ENCODE results near the gene AIP. TPM values are rescaled to one million over a fixed set of nuclear protein-coding genes. Genes with fewer than 3 reads are reported as not detected.
"Not testable (repeated sequence)": the region's sequence is repeated elsewhere in the genome, so short reads cannot be mapped to it uniquely, and the experiment has no call there.

The AIP gene
- polyA plus RNA-seq, 3 donors = 61.9 to 72.1 (median 66.7) TPM

GRCh38 chr11:67445515-67445914 is 37.3 kb upstream of the AIP start:
- DNase-seq (ENCODE audit: low read depth in 3 of 3, low spot score in 2 of 3) = no peak

GRCh38 chr11:67448220-67448609 is 34.6 kb upstream of the AIP start:
- DNase-seq (ENCODE audit: low read depth in 3 of 3, low spot score in 2 of 3) = no peak

- DNase-seq (ENCODE audit: low read depth in 3 of 3, low spot score in 2 of 3) = no peak
These were observed 33.5 kb upstream of the AIP start for GRCh38 chr11:67449116-67449844.

GRCh38 chr11:67450796-67451657 is 31.8 kb upstream of the AIP start:
- no peak for DNase-seq (ENCODE audit: low read depth in 3 of 3, low spot score in 2 of 3)

- no peak for DNase-seq (ENCODE audit: low read depth in 3 of 3, low spot score in 2 of 3)
These were observed 31.2 kb upstream of the AIP start for GRCh38 chr11:67451658-67451976.

GRCh38 chr11:67452141-67452952 is 30.5 kb upstream of the AIP start, which contains the start of gene GPR152:
Gene GPR152, minus strand, starts transcription at chr11:67452729. Its CDS starts 5 bp downstream, at chr11:67452724.
- no peak for DNase-seq (ENCODE audit: low read depth in 3 of 3, low spot score in 2 of 3)

GRCh38 chr11:67453816-67454732 is 28.8 kb upstream of the AIP start:
- DNase-seq (ENCODE audit: low read depth in 3 of 3, low spot score in 2 of 3) = no peak

GRCh38 chr11:67455054-67455453 is 27.8 kb upstream of the AIP start, which contains the start of gene CABP4:
Gene CABP4, plus strand, starts transcription at chr11:67455354. Its CDS starts 70 bp downstream, at chr11:67455424.
- DNase-seq (ENCODE audit: low read depth in 3 of 3, low spot score in 2 of 3) = no peak

- DNase-seq (ENCODE audit: low read depth in 3 of 3, low spot score in 2 of 3) = no peak
These were observed 26.6 kb upstream of the AIP start for GRCh38 chr11:67456068-67456705.

- no peak for DNase-seq (ENCODE audit: low read depth in 3 of 3, low spot score in 2 of 3)
These were observed 25.4 kb upstream of the AIP start for GRCh38 chr11:67457453-67457852.

GRCh38 chr11:67458266-67458665 is 24.6 kb upstream of the AIP start:
- no peak for DNase-seq (ENCODE audit: low read depth in 3 of 3, low spot score in 2 of 3)

- no peak for DNase-seq (ENCODE audit: low read depth in 3 of 3, low spot score in 2 of 3)
These were observed 19.6 kb upstream of the AIP start for GRCh38 chr11:67463186-67463585.

- no peak for DNase-seq (ENCODE audit: low read depth in 3 of 3, low spot score in 2 of 3)
These were observed 19.0 kb upstream of the AIP start for GRCh38 chr11:67463680-67464410.

GRCh38 chr11:67464411-67465188 is 18.2 kb upstream of the AIP start:
- peak in 2 of 3 donors; percentile 63 to 66 for DNase-seq (ENCODE audit: low read depth in 3 of 3, low spot score in 2 of 3)

- DNase-seq (ENCODE audit: low read depth in 3 of 3, low spot score in 2 of 3) = no peak
These were observed 17.7 kb upstream of the AIP start for GRCh38 chr11:67465189-67465510.

- DNase-seq (ENCODE audit: low read depth in 3 of 3, low spot score in 2 of 3) = not testable (repeated sequence)
These were observed 17.3 kb upstream of the AIP start for GRCh38 chr11:67465530-67465929.

- no peak for DNase-seq (ENCODE audit: low read depth in 3 of 3, low spot score in 2 of 3)
These were observed 16.5 kb upstream of the AIP start for GRCh38 chr11:67466367-67466766.
